Memory B cell (primary cell): ENCODE results near the gene CLEC4G.
"Not testable (repeated sequence)": the region's sequence is repeated elsewhere in the genome, so short reads cannot be mapped to it uniquely, and the experiment has no call there.

Source experiments
- ATAC-seq: fragments of 150-1000 bp; cut with Tn5 transposase; 2 replicates; pipeline ENCODE4 v1.10.0; 2021; ENCODE audit warnings: low read depth, mild to moderate bottlenecking, moderate library complexity
- DNase-seq, 2 donors: peaks; one replicate each; pipeline ENCODE4 v3.0.0; 2022; ENCODE audit warnings: low spot score in 2 of 2
- H3K27ac Mint-ChIP-seq: one replicate; pipeline ENCODE4 v1.8.0; 2022; ENCODE audit warnings: mild to moderate bottlenecking, moderate library complexity, mixed read lengths
- H3K27me3 Mint-ChIP-seq: one replicate; pipeline ENCODE4 v1.8.0; 2022; ENCODE audit warnings: mixed read lengths
- H3K36me3 Mint-ChIP-seq: one replicate; pipeline ENCODE4 v1.8.0; 2022; ENCODE audit warnings: mild to moderate bottlenecking, mixed read lengths
- H3K4me1 Mint-ChIP-seq: one replicate; pipeline ENCODE4 v1.8.0; 2022; ENCODE audit warnings: mixed read lengths
- H3K4me3 Mint-ChIP-seq: one replicate; pipeline ENCODE4 v1.8.0; 2022; ENCODE audit warnings: mild to moderate bottlenecking, moderate library complexity, mixed read lengths
- H3K9me3 Mint-ChIP-seq: one replicate; pipeline ENCODE4 v1.8.0; 2022; ENCODE audit warnings: mixed read lengths

The CLEC4G gene

DNA sequence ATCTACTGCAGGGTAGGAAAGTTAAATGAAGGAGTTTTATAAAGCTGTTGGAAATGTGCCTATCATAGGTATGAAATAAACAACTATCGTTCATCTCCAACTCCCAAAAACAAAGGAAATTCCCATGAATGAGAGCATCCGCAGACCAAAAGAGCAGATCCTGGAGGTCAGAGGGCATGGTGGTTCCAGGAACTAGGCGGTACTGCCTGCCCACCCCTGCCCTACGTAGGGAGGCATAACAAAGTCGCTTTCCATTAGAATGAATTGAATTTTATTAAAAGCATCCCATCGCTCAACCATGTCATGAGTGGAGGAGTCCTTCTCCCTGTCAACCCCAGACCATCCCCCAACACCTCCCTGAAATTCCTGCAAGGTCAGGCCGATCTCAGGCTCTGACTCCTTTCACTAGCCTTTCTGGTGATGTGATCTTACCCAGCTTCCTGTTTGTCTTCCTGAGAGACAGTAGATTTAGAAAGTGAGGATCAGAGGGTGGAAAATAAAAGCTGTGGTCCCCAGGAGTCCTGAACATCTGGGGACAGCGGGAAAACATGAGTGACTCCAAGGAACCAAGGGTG lies 30.9 kb upstream of the CLEC4G start, which contains the start of gene CLEC4M:
Gene CLEC4M (plus strand): TSS at position 525 of the 575 bp plus-strand sequence. CDS start 24 bp downstream, at position 549.
- Mint-ChIP-seq H3K27ac (no peak within 1 kb of the TSS), H3K9me3 (peaks cover 10% of the 10 kb centered on the region), H3K27me3 (peaks cover 12% of the 10 kb centered on the region), H3K4me1 (peaks cover 6% of the 10 kb centered on the region), H3K36me3 (no peaks in the 10 kb centered on the region), H3K4me3 (no peak within 1 kb of the TSS)
- DNase-seq (no peak), ATAC-seq (no peak)

- H3K27ac Mint-ChIP-seq = no peak overlapping the region
- DNase-seq = no peak
- H3K4me3 Mint-ChIP-seq = no peak overlapping the region
- H3K9me3 Mint-ChIP-seq = peaks cover 26% of the 10 kb centered on the region
- peaks cover 8% of the 10 kb centered on the region for H3K36me3 Mint-ChIP-seq
- H3K4me1 Mint-ChIP-seq = peaks cover 6% of the 10 kb centered on the region
- ATAC-seq = no peak
- peaks cover 12% of the 10 kb centered on the region for H3K27me3 Mint-ChIP-seq
Measured at GRCh38 chr19:7759156-7759555, 27.2 kb upstream of the CLEC4G start.

GRCh38 chr19:7757358-7757757 lies 25.4 kb upstream of the CLEC4G start:
- Mint-ChIP-seq H3K4me3 (no peak overlapping the region), H3K9me3 (peaks cover 31% of the 10 kb centered on the region), H3K27me3 (peaks cover 8% of the 10 kb centered on the region), H3K36me3 (peaks cover 9% of the 10 kb centered on the region), H3K27ac (no peak overlapping the region), H3K4me1 (peaks cover 5% of the 10 kb centered on the region)
- ATAC-seq (no peak), DNase-seq (no peak)

DNA sequence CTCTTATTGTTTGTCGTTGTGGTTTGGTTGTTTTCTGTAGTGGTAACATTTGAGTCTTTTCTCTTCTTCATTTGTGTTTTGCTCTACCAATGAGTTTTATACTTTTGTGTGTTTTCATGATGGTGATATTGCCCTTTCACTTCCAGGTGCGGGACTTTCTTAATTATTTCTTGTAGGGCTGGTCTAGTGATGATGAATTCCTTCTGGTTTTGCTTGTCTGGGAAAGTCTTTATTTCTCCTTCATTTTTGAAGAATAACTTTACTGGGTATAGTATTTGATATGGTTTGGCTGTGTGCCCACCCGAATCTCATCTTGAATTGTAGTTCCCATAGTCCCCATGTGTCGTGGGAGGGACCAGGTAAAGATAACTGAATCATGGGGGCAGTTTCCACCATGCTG lies 24.3 kb upstream of the CLEC4G start:
- DNase-seq (no peak), ATAC-seq (no peak)
- Mint-ChIP-seq H3K36me3 (peaks cover 9% of the 10 kb centered on the region), H3K4me3 (no peak overlapping the region), H3K27me3 (peaks cover 6% of the 10 kb centered on the region), H3K9me3 (peaks cover 33% of the 10 kb centered on the region), H3K27ac (no peak overlapping the region), H3K4me1 (peaks cover 8% of the 10 kb centered on the region)

GRCh38 chr19:7751157-7751783 lies 19.4 kb upstream of the CLEC4G start:
- peaks cover 23% of the 10 kb centered on the region for H3K9me3 Mint-ChIP-seq
- peaks cover 28% of the 10 kb centered on the region for H3K4me1 Mint-ChIP-seq
- peak overlapping the region; percentile 81 for H3K27ac Mint-ChIP-seq
- ATAC-seq (peak; percentile 97), DNase-seq (peak; percentile 50 to 69)
- H3K36me3 Mint-ChIP-seq = peaks cover 8% of the 10 kb centered on the region
- peak overlapping the region; percentile 70 for H3K4me3 Mint-ChIP-seq
- peaks cover 10% of the 10 kb centered on the region for H3K27me3 Mint-ChIP-seq

DNA sequence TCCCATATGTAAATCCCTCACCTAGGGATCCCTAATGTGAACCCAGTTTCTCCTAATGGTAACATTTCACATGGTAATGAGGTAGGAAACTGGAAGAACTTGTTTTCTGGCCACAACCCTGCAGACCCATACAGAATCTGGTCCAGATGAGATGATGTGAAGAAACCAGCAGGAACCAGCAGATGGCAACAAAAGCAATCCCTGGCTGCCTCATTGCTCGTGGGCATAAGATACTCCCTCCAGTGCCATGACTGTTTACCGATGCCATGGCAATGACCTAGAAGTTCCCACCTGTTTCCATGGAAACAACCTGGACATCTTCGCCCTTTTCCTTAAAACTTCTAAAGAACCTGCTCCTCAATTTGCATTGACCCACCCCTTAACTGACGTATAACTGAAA lies 16.8 kb upstream of the CLEC4G start:
- Mint-ChIP-seq H3K27me3 (peaks cover 8% of the 10 kb centered on the region), H3K4me3 (no peak overlapping the region), H3K27ac (peak overlapping the region; percentile 28), H3K9me3 (peaks cover 10% of the 10 kb centered on the region), H3K4me1 (peaks cover 41% of the 10 kb centered on the region), H3K36me3 (peaks cover 3% of the 10 kb centered on the region)
- DNase-seq = no peak
- ATAC-seq = peak; percentile 6

- no peak for DNase-seq
- peaks cover 2% of the 10 kb centered on the region for H3K36me3 Mint-ChIP-seq
- H3K4me3 Mint-ChIP-seq = no peak overlapping the region
- peaks cover 44% of the 10 kb centered on the region for H3K4me1 Mint-ChIP-seq
- no peak overlapping the region for H3K27ac Mint-ChIP-seq
- H3K9me3 Mint-ChIP-seq = peaks cover 6% of the 10 kb centered on the region
- ATAC-seq = no peak
- peaks cover 6% of the 10 kb centered on the region for H3K27me3 Mint-ChIP-seq
Measured at GRCh38 chr19:7748171-7748570, 16.3 kb upstream of the CLEC4G start.

DNA sequence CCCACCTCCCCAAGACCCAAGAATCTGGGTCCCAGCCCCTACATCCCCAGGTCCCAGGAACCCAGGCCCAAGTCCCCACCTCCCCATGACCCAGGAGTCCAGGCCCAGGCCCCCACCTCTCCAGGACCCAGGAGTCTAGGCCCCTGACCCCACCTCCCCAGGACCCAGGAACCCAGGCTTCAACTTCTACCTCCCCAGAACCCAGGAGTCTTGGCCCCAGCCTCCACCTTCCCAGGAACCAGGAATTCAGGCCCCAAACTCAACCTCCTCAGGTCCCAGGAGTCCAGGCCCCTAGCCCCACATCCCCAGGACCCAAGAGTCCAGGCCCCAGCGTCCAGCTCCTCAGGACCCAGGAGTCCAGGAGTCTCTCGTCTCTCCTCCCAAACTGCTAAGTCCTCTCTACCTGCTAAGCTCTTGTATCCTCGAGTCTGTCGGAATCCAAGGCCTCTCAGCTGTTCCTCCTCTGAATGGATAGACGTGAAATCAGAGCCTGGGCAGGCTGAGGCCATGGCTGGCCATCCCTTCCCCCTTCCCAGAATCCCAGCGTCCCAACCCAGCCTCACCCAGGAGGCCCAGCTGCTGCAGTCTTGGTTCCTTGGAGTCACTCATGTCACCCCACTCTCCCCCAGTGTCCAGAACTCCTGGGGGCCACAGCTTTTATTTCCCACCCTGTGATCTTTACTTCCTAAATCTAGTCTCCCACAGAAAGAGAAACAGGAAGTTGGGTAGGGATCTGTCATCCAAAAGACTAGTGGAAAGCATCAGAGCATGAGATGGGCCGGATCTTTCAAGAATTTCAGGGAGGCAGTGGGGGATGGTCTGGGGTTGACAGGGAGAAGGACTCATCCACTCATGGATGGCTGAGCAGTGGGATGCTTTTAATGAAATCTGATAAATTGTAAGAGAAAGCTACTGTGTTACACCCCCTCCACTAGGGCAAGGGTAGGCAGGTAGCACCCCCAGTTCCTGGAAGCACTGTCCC lies 15.3 kb upstream of the CLEC4G start, which contains the start of gene CD209:
Gene CD209 (minus strand): TSS at position 632 of the 982 bp plus-strand sequence. CDS start 23 bp downstream, at position 609.
- Mint-ChIP-seq H3K9me3 (peaks cover 5% of the 10 kb centered on the region), H3K4me3 (no peak within 1 kb of the TSS), H3K36me3 (peaks cover 1% of the 10 kb centered on the region), H3K27me3 (peaks cover 5% of the 10 kb centered on the region), H3K27ac (no peak within 1 kb of the TSS), H3K4me1 (peaks cover 49% of the 10 kb centered on the region)
- DNase-seq (no peak), ATAC-seq (no peak)

GRCh38 chr19:7746306-7746705 lies 14.4 kb upstream of the CLEC4G start:
- H3K27ac Mint-ChIP-seq, H3K9me3 Mint-ChIP-seq, DNase-seq, H3K36me3 Mint-ChIP-seq, H3K4me3 Mint-ChIP-seq, H3K27me3 Mint-ChIP-seq, ATAC-seq: not testable (repeated sequence)
- H3K4me1 Mint-ChIP-seq = peaks cover 46% of the 10 kb centered on the region

DNA sequence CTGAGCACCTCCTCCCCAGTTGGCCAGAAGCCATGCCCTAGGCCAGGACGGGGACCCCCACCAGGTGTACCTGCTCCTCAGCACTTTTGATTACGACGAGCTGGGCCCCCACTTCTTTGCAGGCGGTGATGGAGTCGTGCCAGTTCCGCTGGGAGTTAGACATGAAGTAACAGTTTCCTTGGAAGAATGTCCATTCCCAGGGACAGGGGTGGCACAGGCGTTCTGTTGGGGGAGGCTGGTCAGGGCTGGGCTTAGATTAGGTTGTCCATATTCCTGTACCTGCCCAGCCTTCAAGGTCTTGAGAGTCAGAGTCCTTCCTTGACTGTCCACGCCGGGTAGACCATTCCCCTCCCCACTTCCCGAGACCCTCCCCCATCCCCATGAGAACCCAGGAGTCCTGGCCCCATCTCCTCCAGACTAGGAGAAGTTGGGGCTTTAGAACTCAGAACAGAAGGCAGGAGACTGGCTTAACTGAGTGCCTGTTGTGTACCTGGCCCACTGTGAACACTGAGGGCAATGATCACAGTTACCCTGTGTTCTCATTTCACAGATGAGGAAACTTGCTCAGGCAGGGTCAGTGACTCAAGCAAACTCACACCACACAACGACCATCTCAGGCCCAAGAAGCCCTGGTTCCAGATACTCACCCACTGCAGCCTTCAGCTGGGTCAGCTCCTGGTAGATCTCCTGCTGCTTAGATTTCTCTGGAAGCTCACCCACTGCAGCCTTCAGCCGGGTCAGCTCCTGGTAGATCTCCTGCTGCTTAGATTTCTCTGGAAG lies 13.2 kb upstream of the CLEC4G start:
- Mint-ChIP-seq H3K4me3 (no peak overlapping the region), H3K4me1 (peaks cover 39% of the 10 kb centered on the region), H3K27me3 (peaks cover 5% of the 10 kb centered on the region), H3K9me3 (peaks cover 3% of the 10 kb centered on the region), H3K27ac (no peak overlapping the region), H3K36me3 (peaks cover 1% of the 10 kb centered on the region)
- ATAC-seq = no peak
- no peak for DNase-seq

DNA sequence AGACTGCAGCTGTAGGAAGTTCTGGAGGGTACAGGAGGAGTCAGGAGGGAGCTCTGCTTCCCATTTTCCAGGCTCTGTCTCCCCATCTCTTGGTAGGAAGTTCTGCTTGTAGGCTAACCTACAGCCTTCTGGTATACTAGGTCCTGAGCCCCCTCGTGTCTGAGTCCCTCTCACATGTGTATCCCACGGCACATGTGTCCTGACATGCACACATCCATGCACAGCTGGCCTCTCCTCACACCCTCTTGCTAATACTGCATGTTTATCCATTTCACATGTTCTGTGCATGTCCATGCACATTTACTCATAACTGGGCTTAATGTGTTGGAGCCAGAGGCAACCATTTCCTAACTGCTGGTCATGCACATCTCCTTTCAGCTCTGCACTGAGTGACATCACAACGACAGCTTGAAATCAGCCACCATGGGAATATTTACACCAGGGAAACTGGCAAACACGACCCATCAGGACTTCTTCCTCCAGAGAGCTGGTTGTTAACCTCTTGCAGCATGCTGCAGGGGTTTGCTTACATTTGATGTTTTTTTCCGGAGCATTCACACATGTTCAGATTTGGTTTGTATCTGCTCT lies 12.4 kb upstream of the CLEC4G start:
- Mint-ChIP-seq H3K4me1 (peaks cover 38% of the 10 kb centered on the region), H3K4me3 (no peak overlapping the region), H3K9me3 (peaks cover 3% of the 10 kb centered on the region), H3K27ac (no peak overlapping the region), H3K36me3 (peaks cover 1% of the 10 kb centered on the region), H3K27me3 (peaks cover 5% of the 10 kb centered on the region)
- DNase-seq (no peak), ATAC-seq (no peak)

- Mint-ChIP-seq H3K27ac (no peak overlapping the region), H3K4me3 (no peak overlapping the region), H3K9me3 (peaks cover 3% of the 10 kb centered on the region), H3K4me1 (peaks cover 38% of the 10 kb centered on the region), H3K36me3 (peaks cover 1% of the 10 kb centered on the region), H3K27me3 (peaks cover 5% of the 10 kb centered on the region)
- ATAC-seq = peak; percentile 84
- no peak for DNase-seq
Measured at GRCh38 chr19:7743425-7743841, 11.5 kb upstream of the CLEC4G start.

GRCh38 chr19:7742991-7743390 lies 11.1 kb upstream of the CLEC4G start:
- H3K36me3 Mint-ChIP-seq = peaks cover 1% of the 10 kb centered on the region
- H3K4me3 Mint-ChIP-seq = no peak overlapping the region
- ATAC-seq = peak; percentile 7

More at GRCh38 chr19:7742991-7743390, 11.1 kb upstream of the CLEC4G start:
- no peak for DNase-seq
- Mint-ChIP-seq H3K4me1 (peaks cover 38% of the 10 kb centered on the region), H3K9me3 (peaks cover 3% of the 10 kb centered on the region), H3K27ac (no peak overlapping the region), H3K27me3 (peaks cover 4% of the 10 kb centered on the region)
